Liver (tissue), 9 donors: ENCODE data around the gene APPL2. TPM values are rescaled to one million over a fixed set of nuclear protein-coding genes. Genes with fewer than 3 reads are reported as not detected.

Experiments
- DNase-seq: peaks from one replicate; pipeline ENCODE4 v3.0.0-alpha.2; 2017; ENCODE audit warnings: low spot score
- H3K27ac ChIP-seq, 2 donors: one replicate each; pipeline ENCODE4 v1.7.0; 2013; ENCODE audit warnings: inconsistent platforms in 2 of 2, low read length in 2 of 2, control low read depth in 1 of 2, low read depth in 1 of 2, mild to moderate bottlenecking in 1 of 2
- H3K27me3 ChIP-seq, 4 donors: one replicate each; pipeline versions ENCODE4 v1.6.1 to v1.7.0; 2013; ENCODE audit warnings: low read length in 3 of 4, inconsistent platforms in 1 of 4, mild to moderate bottlenecking in 1 of 4, moderate library complexity in 1 of 4; ENCODE audit not compliant: control insufficient read depth in 4 of 4, insufficient read depth in 4 of 4
- H3K36me3 ChIP-seq, 4 donors: one replicate each; pipeline versions ENCODE4 v1.6.1 to v1.7.0; 2013; ENCODE audit warnings: low read length in 3 of 4, mild to moderate bottlenecking in 3 of 4, low read depth in 1 of 4, moderate library complexity in 1 of 4; ENCODE audit not compliant: control insufficient read depth in 4 of 4, insufficient read depth in 3 of 4
- H3K4me1 ChIP-seq, 4 donors: one replicate each; pipeline versions ENCODE4 v1.6.1 to v1.7.0; 2013; ENCODE audit warnings: low read length in 3 of 4, mild to moderate bottlenecking in 3 of 4, moderate library complexity in 1 of 4; ENCODE audit not compliant: control insufficient read depth in 4 of 4, insufficient read depth in 4 of 4
- H3K4me3 ChIP-seq, 3 donors: one replicate each; pipeline versions ENCODE4 v1.6.1 to v1.7.0; 2013; ENCODE audit warnings: low read length in 3 of 3, control low read depth in 1 of 3, low read depth in 1 of 3, mild to moderate bottlenecking in 1 of 3
- H3K9ac ChIP-seq, 2 donors: one replicate each; pipeline ENCODE4 v1.7.0; 2013; ENCODE audit warnings: low read length in 2 of 2, mild to moderate bottlenecking in 2 of 2, moderate library complexity in 2 of 2, control low read depth in 1 of 2, low read depth in 1 of 2
- H3K9me3 ChIP-seq, 4 donors: one replicate each; pipeline versions ENCODE4 v1.6.1 to v1.7.0; 2013; ENCODE audit warnings: low read length in 3 of 4; ENCODE audit not compliant: control insufficient read depth in 4 of 4
- ATF3 ChIP-seq: IDR thresholded peaks from 2 replicates; pipeline ENCODE4 v1.6.1; 2016; ENCODE audit warnings: antibody characterized with exemption
- CTCF ChIP-seq: fragments of 150-350 bp; IDR thresholded peaks from 2 replicates; pipeline ENCODE4 v1.5.1; 2017; ENCODE audit warnings: improper control_type of control experiment, low read depth, low read length; ENCODE audit not compliant: missing input control
- EGR1 ChIP-seq, 2 donors: IDR thresholded peaks; 2 replicates each; pipeline ENCODE4 v1.6.1; 2016 to 2018; ENCODE audit warnings: antibody characterized with exemption in 2 of 2, low read depth in 2 of 2
- FOXA1 ChIP-seq: IDR thresholded peaks from 2 replicates; pipeline ENCODE4 v1.6.1; 2016; ENCODE audit warnings: antibody characterized with exemption
- FOXA2 ChIP-seq: IDR thresholded peaks from 2 replicates; pipeline ENCODE4 v1.6.1; 2016; ENCODE audit warnings: antibody characterized with exemption
- GABPA ChIP-seq, 2 donors: IDR thresholded peaks in 1 of 2; conservative IDR thresholded peaks in 1 of 2; 2 replicates each; pipeline ENCODE4 v1.6.1; 2016; ENCODE audit warnings: antibody characterized with exemption in 2 of 2, mild to moderate bottlenecking in 1 of 2, moderate library complexity in 1 of 2
- HNF4A ChIP-seq, 2 donors: conservative IDR thresholded peaks; 2 replicates each; pipeline ENCODE4 v1.6.1; 2016; ENCODE audit warnings: antibody characterized with exemption in 2 of 2, mild to moderate bottlenecking in 2 of 2
- HNF4G ChIP-seq: IDR thresholded peaks from 2 replicates; pipeline ENCODE4 v1.6.1; 2016; ENCODE audit warnings: antibody characterized with exemption
- JUND ChIP-seq, 2 donors: IDR thresholded peaks; 2 replicates each; pipeline ENCODE4 v1.6.1; 2016; ENCODE audit warnings: antibody characterized with exemption in 2 of 2
- MAX ChIP-seq: IDR thresholded peaks from 2 replicates; pipeline ENCODE4 v1.6.1; 2016; ENCODE audit warnings: antibody characterized with exemption
- NR2F2 ChIP-seq: IDR thresholded peaks from 2 replicates; pipeline ENCODE4 v1.6.1; 2016; ENCODE audit warnings: antibody characterized with exemption
- RAD21 ChIP-seq, 2 donors: IDR thresholded peaks; 2 replicates each; pipeline ENCODE4 v1.6.1; 2016; ENCODE audit warnings: antibody characterized with exemption in 2 of 2, mild to moderate bottlenecking in 2 of 2
- REST ChIP-seq: IDR thresholded peaks from 2 replicates; pipeline ENCODE4 v1.6.1; 2016; ENCODE audit warnings: antibody characterized with exemption, mild to moderate bottlenecking
- RXRA ChIP-seq, 2 donors: IDR thresholded peaks; 2 replicates each; pipeline ENCODE4 v1.6.1; 2017 to 2018; ENCODE audit warnings: antibody characterized with exemption in 2 of 2, mild to moderate bottlenecking in 1 of 2
- SP1 ChIP-seq: IDR thresholded peaks from 2 replicates; pipeline ENCODE4 v1.6.1; 2018; ENCODE audit warnings: antibody characterized with exemption, mild to moderate bottlenecking
- TAF1 ChIP-seq: conservative IDR thresholded peaks from 2 replicates; pipeline ENCODE4 v1.6.1; 2016; ENCODE audit warnings: antibody characterized with exemption, mild to moderate bottlenecking
- YY1 ChIP-seq: IDR thresholded peaks from 2 replicates; pipeline ENCODE4 v1.6.1; 2016; ENCODE audit warnings: antibody characterized with exemption, mild to moderate bottlenecking
- ZBTB33 ChIP-seq: IDR thresholded peaks from 2 replicates; pipeline ENCODE4 v1.6.1; 2016; ENCODE audit warnings: antibody characterized with exemption
- WGBS: extraction: QIAGEN DNeasy Blood & Tissue Kit; methylation state at CpG from one replicate; pipeline ENCODE4 v1.1.7; 2013; 5-methylcytosine and 5-hydroxymethylcytosine counted together
- polyA plus RNA-seq, 2 donors: library from polyadenylated mRNA; stranded (reverse) in 1 of 2; unstranded in 1 of 2; fragments of 200-250 nt in 1 of 2; fragments of >200 nt in 1 of 2; fragmentation: Nextera tagmentation in 1 of 2; extraction: Ambion mirVana in 1 of 2; gene quantifications; one replicate each; pipeline versions ENCODE4 v1.2.1 to v1.2.3, GENCODE V29; 2013 to 2015
- total RNA-seq, 2 donors: library from RNA; depleted of rRNA; stranded (reverse); fragments of >200 nt; gene quantifications; one replicate each; pipeline ENCODE4 v1.2.3, GENCODE V29; 2014
- donor health status: healthy.
- donor health status: healthy.
- donor health status: healthy.
- donor health status: healthy.
- donor health status: healthy.

APPL2 gene
- total and polyA plus RNA-seq, 4 donors, result 7.1 to 21.2 (median 12.7) TPM

- TF ChIP-seq ATF3, result no peak
Observed at GRCh38 chr12:105214670-105215375, 21.2 kb downstream of the APPL2 start (continued).

- TF ChIP-seq HNF4A (conservative IDR thresholded peaks at IDR 0.05) (no peak), CTCF (no peak)
- no peaks in the 10 kb centered on the region for H3K9me3 ChIP-seq
- peak overlapping the region in 1 of 2 donors; percentile 6 for H3K27ac ChIP-seq
- H3K36me3 ChIP-seq, result peaks cover 0 to 16% (median 7%) of the 10 kb centered on the region in 4 donors
- H3K27me3 ChIP-seq, result no peaks in the 10 kb centered on the region
- no peak overlapping the region for H3K4me3 ChIP-seq
- DNase-seq, result no peak
- 89% methylated on average over 6 of the region's 6 CpGs for WGBS
- H3K4me1 ChIP-seq, result peaks cover 2 to 9% (median 4%) of the 10 kb centered on the region in 4 donors
- no peak overlapping the region for H3K9ac ChIP-seq
Observed at GRCh38 chr12:105214148-105214547, 21.8 kb downstream of the APPL2 start.

- Histone ChIP-seq H3K9ac (no peak overlapping the region), H3K9me3 (no peaks in the 10 kb centered on the region), H3K27ac (no peak overlapping the region), H3K36me3 (peaks cover 0 to 21% (median 9%) of the 10 kb centered on the region in 4 donors), H3K4me3 (no peak overlapping the region), H3K27me3 (no peaks in the 10 kb centered on the region), H3K4me1 (peaks cover 2 to 9% (median 4%) of the 10 kb centered on the region in 4 donors)
- WGBS, result 88% methylated on average over 6 of the region's 6 CpGs
- TF ChIP-seq HNF4G (no peak), HNF4A (conservative IDR thresholded peaks at IDR 0.05) (no peak), MAX (no peak), RXRA (IDR thresholded peaks at IDR 0.05) (no peak), TAF1 (no peak), GABPA (IDR thresholded peaks at IDR 0.05 in 1 of 2, conservative IDR thresholded peaks at IDR 0.05 in 1 of 2) (no peak), FOXA2 (no peak), YY1 (no peak), ATF3 (no peak), NR2F2 (no peak), JUND (IDR thresholded peaks at IDR 0.05) (no peak), CTCF (no peak), RAD21 (IDR thresholded peaks at IDR 0.05) (no peak), EGR1 (IDR thresholded peaks at IDR 0.05; ENCODE audit: low read depth in 2 of 2) (no peak), FOXA1 (no peak), ZBTB33 (no peak), REST (no peak), SP1 (no peak)
- no peak for DNase-seq
Observed at GRCh38 chr12:105212438-105212837, 23.5 kb downstream of the APPL2 start.
